ENCODE results near the gene FOCAD. TPM values are rescaled to one million over a fixed set of nuclear protein-coding genes. Genes with fewer than 3 reads are reported as not detected.

FOCAD gene
- total and polyA plus RNA-seq, 2 of the 8 experiments (the other 6 are each of a cell fraction or from before 2014, with no cell fraction given) = 22.0 to 38.4 TPM

DNA sequence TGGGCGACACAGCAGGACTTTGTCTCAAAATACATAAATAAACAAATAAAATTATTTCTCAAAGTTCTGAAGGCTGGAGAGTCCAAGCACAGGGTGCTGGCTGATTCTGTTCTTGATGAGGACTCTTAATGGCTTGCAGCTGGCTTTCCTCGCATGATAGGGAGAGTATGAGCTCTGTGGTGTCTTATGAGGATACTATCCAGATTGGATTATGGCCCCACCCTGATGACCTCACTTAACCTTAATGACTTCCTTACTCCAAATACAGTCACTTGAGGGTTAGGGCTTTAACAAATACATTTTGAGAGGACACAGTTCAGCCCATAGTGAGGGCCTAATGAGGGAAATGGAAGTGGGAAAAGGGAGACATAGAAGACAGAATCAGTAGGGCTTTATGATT lies 87.7 kb downstream of the FOCAD start:
- Histone ChIP-seq H4K8ac (ENCODE audit: extremely low read depth, insufficient read depth, low read length) (no peak overlapping the region), H2BK120ac (replicated peaks; ENCODE audit: low read depth, low read length) (no peak overlapping the region), H3K23me2 (ENCODE audit: low read depth, low read length) (peaks cover 3% of the 10 kb centered on the region; the same call in 1 of the 2 replicates), H3K14ac (ENCODE audit: insufficient read length) (no peak overlapping the region), H3K4me3 (ENCODE audit: extremely low read depth in 1 of 4, insufficient read depth in 2 of 4, low read depth in 3 of 4, low read length in 4 of 4) (no peak overlapping the region), H3K79me2 (ENCODE audit: control insufficient read depth in 1 of 2, insufficient read depth in 2 of 2, low read length in 2 of 2) (no peaks in the 10 kb centered on the region), H3K18ac (ENCODE audit: extremely low read depth, low read length) (no peak overlapping the region), H2AK5ac (ENCODE audit: low read depth, low read length) (no peak overlapping the region), H3K9me3 (ENCODE audit: insufficient read depth in 2 of 2, low read depth in 1 of 2, low read length in 1 of 2) (0 out of 4 replicates have a peak, but pooled peaks cover 0 to 2% of the 10 kb centered on the region in 2 experiments), H3K4ac (replicated peaks; ENCODE audit: insufficient read length, low read depth, low read length) (no peak overlapping the region), H3K4me1 (replicated peaks in 1 of 4; ENCODE audit: control insufficient read depth in 3 of 4, insufficient read depth in 4 of 4, low read length in 3 of 4) (no peaks in the 10 kb centered on the region), H2BK20ac (ENCODE audit: low read length) (no peak overlapping the region), H3K36me3 (ENCODE audit: control insufficient read depth in 2 of 4, insufficient read depth in 4 of 4, low read length in 3 of 4) (peaks cover 0 to 9% (median 5%) of the 10 kb centered on the region in 4 experiments; a peak in 5 of 8 replicates), H2BK5ac (ENCODE audit: low read depth, low read length) (no peak overlapping the region), H4K20me1 (replicated peaks in 1 of 2; ENCODE audit: control insufficient read depth in 1 of 2, insufficient read depth in 2 of 2, low read length in 2 of 2) (peaks cover 2% of the 10 kb centered on the region in 2 experiments), H2BK12ac (ENCODE audit: low read depth, low read length) (no peak overlapping the region), H2AFZ (ENCODE audit: low read length) (no peak overlapping the region), H4K91ac (replicated peaks; ENCODE audit: insufficient read length, low read length) (no peak overlapping the region), H3K9ac (replicated peaks in 1 of 4; ENCODE audit: extremely low read depth in 1 of 4, low read depth in 3 of 4, low read length in 3 of 4) (no peak overlapping the region), H3K79me1 (ENCODE audit: low read depth, low read length) (0 out of 2 replicates have a peak, but pooled peaks cover 3% of the 10 kb centered on the region), H3K27ac (ENCODE audit: low read depth, low read length) (no peak overlapping the region), H2BK15ac (ENCODE audit: low read length) (no peak overlapping the region), H3K4me2 (ENCODE audit: insufficient read depth in 1 of 2, low read depth in 2 of 2, low read length in 2 of 2) (no peak overlapping the region), H3K27me3 (replicated peaks in 1 of 4; ENCODE audit: control insufficient read depth in 3 of 4, extremely low read depth in 1 of 4, insufficient read depth in 3 of 4, low read length in 3 of 4) (no peaks in the 10 kb centered on the region), H3K56ac (replicated peaks; ENCODE audit: insufficient read length, low read depth, low read length) (no peak overlapping the region), H3K23ac (ENCODE audit: insufficient read length) (no peak overlapping the region), H4K5ac (ENCODE audit: insufficient read length, low read depth, low read length) (no peak overlapping the region)
- 85% methylated on average over 2 of the region's 2 CpGs; no CpG with 5 or more reads in 1 of the 2 experiments for WGBS, 2 experiments (ENCODE audit: extremely low coverage in 1 of 2, insufficient coverage in 1 of 2, insufficient read length in 1 of 2, insufficient replicate concordance in 2 of 2, low coverage in 1 of 2, low lambda C conversion rate in 2 of 2, missing lambda C conversion rate in 1 of 2)
- no peak for DNase-seq (ENCODE audit: low read depth in 1 of 2, low spot score in 2 of 2)
- no peak for FAIRE-seq
- CTCF ChIA-PET (ENCODE audit: partially characterized antibody) = interaction anchor here (0.6 kb wide), 1 partner anchor 248 kb away, joined by 3 read pairs; no protein-coding TSS in a partner anchor
- POLR2A ChIA-PET (ENCODE audit: partially characterized antibody) = no interaction called here
- TF ChIP-seq FOSL1 (IDR thresholded peaks at IDR 0.05; ENCODE audit: insufficient read depth, low read depth, low read length) = no peak
- no peak for TF ChIP-seq CBX8 (IDR thresholded peaks at IDR 0.05; ENCODE audit: borderline replicate concordance, low read depth, low read length)
- TF ChIP-seq KDM5A (IDR thresholded peaks at IDR 0.05; ENCODE audit: low read length) = no peak
- TF ChIP-seq JUND (IDR thresholded peaks at IDR 0.05; ENCODE audit: low read length) = no peak
- TF ChIP-seq CBX5 (IDR thresholded peaks at IDR 0.05; ENCODE audit: low read depth, low read length) = no peak
- no peak for TF ChIP-seq TEAD4 (IDR thresholded peaks at IDR 0.05; ENCODE audit: low read depth, low read length)
- no peak for TF ChIP-seq POU5F1 (IDR thresholded peaks at IDR 0.05; ENCODE audit: low read depth, low read length)
- TF ChIP-seq PHF8 (conservative IDR thresholded peaks at IDR 0.05; ENCODE audit: low read depth, low read length) = no peak
- TF ChIP-seq, protein P1, sequence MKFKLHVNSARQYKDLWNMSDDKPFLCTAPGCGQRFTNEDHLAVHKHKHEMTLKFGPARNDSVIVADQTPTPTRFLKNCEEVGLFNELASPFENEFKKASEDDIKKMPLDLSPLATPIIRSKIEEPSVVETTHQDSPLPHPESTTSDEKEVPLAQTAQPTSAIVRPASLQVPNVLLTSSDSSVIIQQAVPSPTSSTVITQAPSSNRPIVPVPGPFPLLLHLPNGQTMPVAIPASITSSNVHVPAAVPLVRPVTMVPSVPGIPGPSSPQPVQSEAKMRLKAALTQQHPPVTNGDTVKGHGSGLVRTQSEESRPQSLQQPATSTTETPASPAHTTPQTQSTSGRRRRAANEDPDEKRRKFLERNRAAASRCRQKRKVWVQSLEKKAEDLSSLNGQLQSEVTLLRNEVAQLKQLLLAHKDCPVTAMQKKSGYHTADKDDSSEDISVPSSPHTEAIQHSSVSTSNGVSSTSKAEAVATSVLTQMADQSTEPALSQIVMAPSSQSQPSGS (IDR thresholded peaks at IDR 0.05; ENCODE audit: low read length) = no peak
- no peak for TF ChIP-seq GABPA (IDR thresholded peaks at IDR 0.05; ENCODE audit: borderline replicate concordance, insufficient read depth, low read length)
- TF ChIP-seq, protein P2, sequence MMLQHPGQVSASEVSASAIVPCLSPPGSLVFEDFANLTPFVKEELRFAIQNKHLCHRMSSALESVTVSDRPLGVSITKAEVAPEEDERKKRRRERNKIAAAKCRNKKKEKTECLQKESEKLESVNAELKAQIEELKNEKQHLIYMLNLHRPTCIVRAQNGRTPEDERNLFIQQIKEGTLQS (IDR thresholded peaks at IDR 0.05; ENCODE audit: insufficient read depth, low read depth, low read length) = no peak

Measured in H1 (cell line).